Endothelial cell of umbilical vein (primary cell): ENCODE measurements around the gene PGRMC2. TPM values are rescaled to one million over a fixed set of nuclear protein-coding genes. Genes with fewer than 3 reads are reported as not detected.

Experiments
- BruUV-seq: library from RNA; stranded (reverse); fragments of 400-500 nt; replicated peaks from 2 replicates; lab custom pipeline; 2021; lab: Mats Ljungman, UMichigan
- CTCF ChIA-PET: fragments of 300-600, 350-600 bp; sonication (Branson Sonifier 250); formaldehyde crosslinking; loops from one replicate; lab custom pipeline; 2021; ENCODE audit warnings: antibody characterized with exemption, inconsistent platforms; lab: Charles Lee
- POLR2A ChIA-PET: fragments of 300-600, 350-600 bp; sonication (Branson Sonifier 250); formaldehyde crosslinking; loops from one replicate; lab custom pipeline; 2021; ENCODE audit warnings: antibody characterized with exemption, inconsistent platforms; lab: Charles Lee
- DNase-seq: peaks from one replicate; pipeline ENCODE4 v3.0.0-alpha.2; 2011; ENCODE audit warnings: low read depth, low spot score
- FAIRE-seq: peaks from 2 replicates; lab custom pipeline; 2011; peaks lifted over from hg19 to GRCh38; lab: Jason Lieb, UNC
- H2AFZ ChIP-seq: 2 replicates; pipeline ENCODE4 v1.6.0; 2012; ENCODE audit warnings: low read depth, low read length, control low read depth, inconsistent platforms
- H3K27ac ChIP-seq: 2 replicates; pipeline ENCODE4 v1.5.1; 2011; ENCODE audit warnings: low read depth, mild to moderate bottlenecking, control low read depth, low read length, moderate library complexity; ENCODE audit not compliant: insufficient read depth
- H3K27me3 ChIP-seq, 2 experiments: 2 replicates each; pipeline versions ENCODE4 v1.6.0 to v1.6.1; 2011; ENCODE audit warnings: low read length in 2 of 2, mixed read lengths in 1 of 2; ENCODE audit not compliant: control insufficient read depth in 2 of 2, insufficient read depth in 2 of 2
- H3K36me3 ChIP-seq, 2 experiments: 2 replicates in 1 of 2; 3 replicates in 1 of 2; pipeline ENCODE4 v1.5.1; 2011; ENCODE audit warnings: low read length in 2 of 2, mild to moderate bottlenecking in 1 of 2, moderate library complexity in 1 of 2; ENCODE audit not compliant: control insufficient read depth in 2 of 2, insufficient read depth in 2 of 2; ENCODE audit errors: extremely low read depth in 1 of 2
- H3K4me1 ChIP-seq: 3 replicates; pipeline ENCODE4 v1.5.1; 2011; ENCODE audit warnings: mild to moderate bottlenecking, low read length; ENCODE audit not compliant: control insufficient read depth, insufficient read depth; ENCODE audit errors: extremely low read depth
- H3K4me2 ChIP-seq: 2 replicates; pipeline ENCODE4 v1.6.1; 2011; ENCODE audit warnings: low read length, control low read depth, mixed read lengths; ENCODE audit not compliant: insufficient read depth
- H3K4me3 ChIP-seq, 3 experiments: fragments of 200-600 bp in 1 of 3; sonication (generic), shearing (Covaris generic) in 1 of 3; replicated peaks in 1 of 3; 2 replicates each; pipeline ENCODE4 v1.5.1; 2011 to 2016; ENCODE audit warnings: control low read depth in 3 of 3, low read length in 3 of 3, mild to moderate bottlenecking in 2 of 3, inconsistent platforms in 1 of 3, low read depth in 1 of 3, moderate library complexity in 1 of 3; ENCODE audit not compliant: insufficient read depth in 1 of 3
- H3K79me2 ChIP-seq: 2 replicates; pipeline ENCODE4 v1.6.0; 2012; ENCODE audit warnings: low read length, inconsistent platforms; ENCODE audit not compliant: control insufficient read depth, insufficient read depth
- H3K9ac ChIP-seq: replicated peaks from 2 replicates; pipeline ENCODE3; 2011; ENCODE audit warnings: low read length, control low read depth; ENCODE audit not compliant: insufficient read depth; ENCODE audit errors: extremely low read depth
- H3K9me1 ChIP-seq: replicated peaks from 3 replicates; pipeline ENCODE4 v1.6.0; 2011; ENCODE audit warnings: mild to moderate bottlenecking, low read length; ENCODE audit not compliant: control insufficient read depth, insufficient read depth; ENCODE audit errors: extremely low read depth
- H3K9me3 ChIP-seq: replicated peaks from 2 replicates; pipeline ENCODE4 v1.5.1; 2012; ENCODE audit warnings: low read length, inconsistent platforms; ENCODE audit not compliant: control insufficient read depth, insufficient read depth
- H4K20me1 ChIP-seq: replicated peaks from 2 replicates; pipeline ENCODE3; 2011; ENCODE audit warnings: mild to moderate bottlenecking, low read length; ENCODE audit not compliant: control insufficient read depth, insufficient read depth; ENCODE audit errors: extremely low read depth
- CTCF ChIP-seq, 2 donors: IDR thresholded peaks; 1 replicate in 1 of 2; 2 replicates in 1 of 2; pipeline ENCODE4 v1.5.1; 2011; ENCODE audit warnings: low read length in 2 of 2, mild to moderate bottlenecking in 2 of 2, moderate library complexity in 2 of 2, control low read depth in 1 of 2, inconsistent platforms in 1 of 2, low read depth in 1 of 2; ENCODE audit not compliant: insufficient read depth in 1 of 2; ENCODE audit errors: extremely low read depth in 1 of 2
- EZH2 ChIP-seq: IDR thresholded peaks from 2 replicates; pipeline ENCODE4 v1.6.1; 2012; ENCODE audit warnings: borderline replicate concordance, low read depth, mild to moderate bottlenecking, moderate library complexity, low read length, inconsistent platforms; ENCODE audit not compliant: severe bottlenecking
- FOS ChIP-seq: IDR thresholded peaks from 2 replicates; pipeline ENCODE4 v1.6.1; 2011; ENCODE audit warnings: mild to moderate bottlenecking, low read length, moderate library complexity, borderline replicate concordance; ENCODE audit not compliant: insufficient read depth
- GATA2 ChIP-seq: IDR thresholded peaks from 2 replicates; pipeline ENCODE4 v1.7.0; 2011; ENCODE audit warnings: low read depth, mild to moderate bottlenecking, moderate library complexity, mixed read lengths, low read length; ENCODE audit not compliant: insufficient read length, insufficient read depth
- JUN ChIP-seq: IDR thresholded peaks from 2 replicates; pipeline ENCODE4 v1.6.1; 2011; ENCODE audit warnings: borderline replicate concordance, low read depth; ENCODE audit not compliant: insufficient read length, insufficient read depth
- MAX ChIP-seq: IDR thresholded peaks from 2 replicates; pipeline ENCODE4 v1.6.1; 2011; ENCODE audit not compliant: insufficient read depth, insufficient read length
- MYC ChIP-seq: IDR thresholded peaks from one replicate; pipeline ENCODE4 v1.6.1; 2011; ENCODE audit warnings: mild to moderate bottlenecking, low read depth, low read length
- POLR2A ChIP-seq: IDR thresholded peaks from 2 replicates; pipeline ENCODE4 v1.6.1; 2012; ENCODE audit warnings: low read depth, mild to moderate bottlenecking, control low read depth, low read length
- POLR2AphosphoS5 ChIP-seq: IDR thresholded peaks from 2 replicates; pipeline ENCODE4 v1.6.1; 2012; ENCODE audit warnings: low read depth, mild to moderate bottlenecking, control low read depth, low read length, moderate library complexity; ENCODE audit not compliant: insufficient read depth
- dilution Hi-C: fragments of 300-500 bp; cut with MboI; formaldehyde crosslinking; loops from one replicate; pipeline ENCODE4 v1.15.0; 2019; ENCODE audit warnings: low sequenced_read_pairs; ENCODE audit not compliant: extremely low pct_ligation_motif_present
- intact Hi-C: fragments of 100-400 bp; cut with micrococcal nuclease; formaldehyde crosslinking; loops from one replicate; pipeline ENCODE4 v1.10.0; 2022
- polyA plus RNA-seq, 4 experiments: library from polyadenylated mRNA; depleted of rRNA in 3 of 4; stranded (reverse) in 3 of 4; unstranded in 1 of 4; fragments of >200 nt; gene quantifications; 2 replicates each; pipeline versions ENCODE4 v1.2.1 to v1.2.3, GENCODE V29; 2011 to 2012; ENCODE audit warnings: missing spikeins in 1 of 4
- total RNA-seq: library from RNA; stranded (reverse); gene quantifications from 2 replicates; pipeline ENCODE4 v1.2.3, GENCODE V29; 2021

The PGRMC2 gene
- total and polyA plus RNA-seq, 2 donors (not counting 3 experiments of a cell fraction or from before 2014, with no cell fraction given) = 10.1 to 63.4 TPM

GRCh38 chr4:128241425-128241913 lies 46.1 kb downstream of the PGRMC2 start:
- dilution Hi-C loops = no loop called here
- Histone ChIP-seq H3K9me1 (no peaks in the 10 kb centered on the region), H2AFZ (no peak overlapping the region), H3K79me2 (no peaks in the 10 kb centered on the region), H3K4me1 (no peaks in the 10 kb centered on the region), H3K9me3 (no peaks in the 10 kb centered on the region), H3K27me3 (no peaks in the 10 kb centered on the region), H3K4me2 (no peak overlapping the region), H3K4me3 (no peak overlapping the region), H3K27ac (no peak overlapping the region), H3K36me3 (no peaks in the 10 kb centered on the region), H3K9ac (no peak overlapping the region), H4K20me1 (no peaks in the 10 kb centered on the region)
- ChIA-PET CTCF (no interaction called here), POLR2A (no interaction called here)
- no peak for DNase-seq
- BruUV-seq = no TSS peak
- FAIRE-seq = no peak
- TF ChIP-seq MAX (no peak), JUN (no peak), POLR2A (no peak), POLR2AphosphoS5 (no peak), CTCF (IDR thresholded peaks at IDR 0.05; ENCODE audit: extremely low read depth in 1 of 2, insufficient read depth in 1 of 2, low read depth in 1 of 2, low read length in 2 of 2) (no peak), FOS (no peak), EZH2 (no peak), GATA2 (no peak), MYC (no peak)
- intact Hi-C loops = no loop called here
